Activated CD8-positive, alpha-beta memory T cell treated with anti-CD3 and anti-CD28 coated beads, Interleukin-2, amount 50 U/mL, for 4 hours (primary cell): ENCODE measurements around the gene SERINC2.
"Not testable (repeated sequence)": the region's sequence is repeated elsewhere in the genome, so short reads cannot be mapped to it uniquely, and the experiment has no call there.

Experiments
- DNase-seq: peaks from one replicate; pipeline ENCODE4 v3.0.0-alpha.2; 2020

The SERINC2 gene

DNA sequence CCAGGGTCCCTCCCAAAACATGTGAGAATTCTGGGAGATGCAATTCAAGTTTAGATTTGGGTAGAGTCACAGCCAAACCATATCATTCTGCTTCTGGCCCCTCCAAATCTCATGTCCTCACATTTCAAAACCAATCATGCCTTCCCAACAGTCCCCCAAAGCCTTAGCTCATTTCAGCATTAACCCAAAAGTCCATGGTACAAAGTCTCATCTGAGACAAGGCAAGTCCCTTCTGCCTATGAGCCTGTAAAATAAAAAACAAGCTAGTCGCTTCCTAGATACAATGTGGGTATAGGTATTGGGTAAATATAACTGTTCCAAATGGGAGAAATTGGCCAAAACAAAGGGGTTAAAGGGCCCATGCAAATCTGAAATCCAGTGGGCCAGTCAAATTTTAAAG lies 59.7 kb downstream of the SERINC2 start:
- DNase-seq, result not testable (repeated sequence)

GRCh38 chr1:31473508-31473907 lies 60.5 kb downstream of the SERINC2 start:
- DNase-seq, result not testable (repeated sequence)

GRCh38 chr1:31474567-31474966 lies 61.6 kb downstream of the SERINC2 start:
- not testable (repeated sequence) for DNase-seq

DNA sequence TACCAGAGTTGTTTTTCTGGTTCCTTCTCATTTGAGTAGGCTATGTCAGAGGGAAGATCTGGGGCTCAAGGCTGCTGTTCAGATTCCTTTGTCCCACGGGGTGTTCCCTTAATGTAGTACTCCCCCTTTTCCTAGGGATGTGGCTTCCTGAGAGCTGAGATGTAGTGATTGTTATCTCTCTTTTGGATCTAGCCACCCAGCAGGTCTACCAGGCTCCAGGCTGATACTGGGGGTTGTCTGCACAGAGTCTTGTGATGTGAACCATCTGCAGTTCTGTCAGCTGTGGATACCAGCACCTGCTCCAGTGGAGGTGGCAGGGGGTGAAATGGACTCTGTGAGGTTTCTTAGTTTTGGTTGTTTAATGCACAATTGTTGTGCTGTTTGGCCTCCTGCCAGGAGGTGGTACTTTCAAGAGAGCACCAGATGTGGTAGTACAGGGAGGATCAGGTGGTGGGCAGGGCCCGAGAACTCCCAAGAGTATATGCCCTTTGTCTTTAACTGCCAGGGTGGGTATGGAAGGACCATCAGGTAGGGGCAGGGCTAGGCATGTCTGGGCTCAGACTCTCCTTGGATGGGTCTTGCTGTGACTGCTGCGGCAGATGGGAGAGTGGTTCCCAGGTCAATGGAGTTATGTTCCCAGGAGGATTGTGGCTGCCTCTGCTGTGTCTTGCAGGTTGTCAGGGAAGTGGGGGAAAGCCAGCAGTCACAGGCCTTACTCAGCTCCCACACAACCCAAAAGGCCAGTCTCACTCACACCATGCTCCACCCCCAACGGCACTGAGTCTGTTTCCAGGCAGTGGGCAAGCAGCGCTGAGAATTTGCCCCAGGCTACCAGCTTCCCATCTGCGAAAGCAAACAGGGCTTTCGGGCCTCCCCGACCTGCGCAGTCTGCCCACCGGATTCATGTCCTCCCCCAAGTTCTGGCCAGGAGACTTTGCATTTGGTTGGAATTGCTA lies 64.2 kb downstream of the SERINC2 start:
- no peak for DNase-seq

DNA sequence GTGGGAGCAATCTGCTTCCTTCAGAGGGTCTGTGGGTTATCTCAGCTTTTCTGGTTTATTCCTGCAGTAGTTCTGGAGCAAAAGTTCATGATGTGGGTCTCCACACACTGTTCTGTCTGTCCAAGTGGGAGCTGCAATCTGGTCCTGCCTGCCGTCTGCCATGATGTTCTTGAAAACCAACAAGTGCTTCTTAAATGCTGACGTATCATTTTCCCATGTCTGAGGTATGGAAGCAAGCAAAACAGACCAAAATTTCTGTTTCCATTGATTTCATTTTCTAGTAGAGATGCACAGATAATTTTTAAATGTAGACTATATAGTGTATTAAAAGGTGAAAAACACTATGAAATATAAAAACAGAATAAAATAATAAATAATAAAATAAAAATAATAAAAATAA lies 65.2 kb downstream of the SERINC2 start:
- DNase-seq, result no peak

DNA sequence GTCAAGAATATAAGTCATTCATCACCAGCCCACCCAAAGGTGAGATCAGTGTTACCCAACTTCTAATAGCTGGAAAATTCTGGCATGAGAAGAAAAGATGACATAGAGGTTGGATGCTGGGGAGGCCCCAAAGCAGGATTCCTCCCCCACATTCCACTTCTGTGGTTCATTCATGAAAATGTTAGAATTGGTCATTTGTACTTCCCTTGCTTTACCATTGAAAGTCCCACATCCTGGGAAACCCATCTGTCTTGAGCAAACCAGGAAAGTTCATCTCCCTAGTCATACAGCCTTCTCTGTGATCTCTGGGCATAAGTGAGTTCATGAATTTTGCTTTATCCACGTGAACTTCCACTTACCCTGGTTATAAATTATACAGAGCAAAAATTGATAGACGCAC lies 66.8 kb downstream of the SERINC2 start:
- DNase-seq, result no peak

DNA sequence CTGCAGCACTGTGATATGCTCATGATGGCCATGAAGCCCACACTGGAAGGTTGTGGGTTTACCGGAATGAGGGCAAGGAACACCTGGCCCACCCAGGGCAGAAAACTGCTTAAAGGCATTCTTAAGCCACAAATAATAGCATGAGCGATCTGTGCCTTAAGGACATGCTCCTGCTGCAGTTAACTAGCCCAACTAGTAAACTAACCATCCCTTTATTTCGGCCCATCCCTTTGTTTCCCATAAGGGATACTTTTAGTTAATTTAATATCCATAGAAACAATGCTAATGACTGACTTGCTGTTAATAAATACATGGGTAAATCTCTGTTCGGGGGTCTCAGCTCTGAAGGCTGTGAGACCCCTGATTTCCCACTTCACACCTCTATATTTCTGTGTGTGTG lies 67.4 kb downstream of the SERINC2 start:
- DNase-seq, result not testable (repeated sequence)

- DNase-seq, result no peak
Observed at GRCh38 chr1:31482482-31483011, 69.5 kb downstream of the SERINC2 start.

- DNase-seq, result no peak
Observed at GRCh38 chr1:31483012-31483946, 70.3 kb downstream of the SERINC2 start.
